Activated CD4-positive, alpha-beta T cell treated with anti-CD3 and anti-CD28 coated beads for 36 hours (primary cell): ENCODE measurements around the gene BCAP31. TPM values are rescaled to one million over a fixed set of nuclear protein-coding genes. Genes with fewer than 3 reads are reported as not detected.
A peak's percentile ranks its signal among the peaks of the same experiment; 100 is the strongest.

Experiments used
- ATAC-seq: fragments of 200-7000 bp; cut with Tn5 transposase; one replicate; pipeline ENCODE4 v1.10.0; 2021; ENCODE audit warnings: mild to moderate bottlenecking, moderate library complexity
- CTCF ChIA-PET: fragments of 350-600 bp; sonication (Branson Sonifier 250); formaldehyde crosslinking; loops from one replicate; lab custom pipeline; 2021; ENCODE audit warnings: antibody characterized with exemption; lab: Charles Lee
- POLR2A ChIA-PET: fragments of 350-600 bp; sonication (Branson Sonifier 250); formaldehyde crosslinking; loops from one replicate; lab custom pipeline; 2021; ENCODE audit warnings: antibody characterized with exemption, inconsistent platforms; lab: Charles Lee
- DNase-seq: peaks from one replicate; pipeline ENCODE4 v3.0.0-alpha.2; 2020
- H3K27ac Mint-ChIP-seq: one replicate; pipeline ENCODE4 v1.8.0; 2021; ENCODE audit warnings: mixed read lengths
- H3K27me3 Mint-ChIP-seq: one replicate; pipeline ENCODE4 v1.8.0; 2021; ENCODE audit warnings: mixed read lengths
- H3K36me3 Mint-ChIP-seq: one replicate; pipeline ENCODE4 v1.8.0; 2021; ENCODE audit warnings: low read depth, mixed read lengths
- H3K4me1 Mint-ChIP-seq: one replicate; pipeline ENCODE4 v1.8.0; 2021; ENCODE audit warnings: mixed read lengths
- H3K4me3 Mint-ChIP-seq: one replicate; pipeline ENCODE4 v1.8.0; 2021; ENCODE audit warnings: mild to moderate bottlenecking, moderate library complexity, mixed read lengths
- H3K9me3 Mint-ChIP-seq: one replicate; pipeline ENCODE4 v1.8.0; 2021; ENCODE audit warnings: low read depth, mixed read lengths
- intact Hi-C, 2 experiments: fragments of 100-400 bp; cut with DNase I in 1 of 2; cut with micrococcal nuclease in 1 of 2; formaldehyde crosslinking; loops; one replicate each; pipeline versions ENCODE4 v1.14.2 to v1.15.1; 2022 to 2024; cut with DNase I, micrococcal nuclease
- total RNA-seq, 2 experiments: library from RNA; stranded (reverse); gene quantifications; one replicate each; pipeline ENCODE4 v1.2.3, GENCODE V29; 2021

Gene BCAP31
- total RNA-seq, 2 experiments from 2014 or later, result 78.0 to 106 TPM

DNA sequence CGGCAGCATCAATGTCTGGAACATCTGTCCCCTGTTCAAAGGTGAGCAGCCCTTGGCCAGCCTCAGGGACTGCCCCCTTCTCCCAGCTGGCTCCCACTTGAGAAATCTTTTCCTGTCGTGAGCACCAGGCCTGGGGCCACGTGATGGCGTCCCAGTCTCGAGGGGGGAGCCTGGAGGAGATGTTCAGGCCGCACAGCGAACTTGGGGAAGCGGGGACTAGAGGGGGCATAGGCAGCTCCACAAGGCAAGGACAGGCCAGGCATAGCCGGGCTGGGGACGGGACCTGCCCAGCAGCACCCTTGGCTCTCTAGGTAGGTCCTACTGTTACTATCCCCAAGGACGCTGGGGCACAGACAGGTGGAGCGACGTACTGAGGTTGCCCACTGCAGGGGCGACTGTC lies 33.7 kb downstream of the BCAP31 start:
- DNase-seq (no peak), ATAC-seq (no peak)
- Mint-ChIP-seq H3K4me1 (no peaks in the 10 kb centered on the region), H3K36me3 (no peaks in the 10 kb centered on the region), H3K9me3 (no peaks in the 10 kb centered on the region), H3K4me3 (no peak overlapping the region), H3K27ac (no peak overlapping the region), H3K27me3 (peaks cover 6% of the 10 kb centered on the region)
- POLR2A ChIA-PET, result no interaction called here
- intact Hi-C loops, result no loop called here
- CTCF ChIA-PET, result no interaction called here

DNA sequence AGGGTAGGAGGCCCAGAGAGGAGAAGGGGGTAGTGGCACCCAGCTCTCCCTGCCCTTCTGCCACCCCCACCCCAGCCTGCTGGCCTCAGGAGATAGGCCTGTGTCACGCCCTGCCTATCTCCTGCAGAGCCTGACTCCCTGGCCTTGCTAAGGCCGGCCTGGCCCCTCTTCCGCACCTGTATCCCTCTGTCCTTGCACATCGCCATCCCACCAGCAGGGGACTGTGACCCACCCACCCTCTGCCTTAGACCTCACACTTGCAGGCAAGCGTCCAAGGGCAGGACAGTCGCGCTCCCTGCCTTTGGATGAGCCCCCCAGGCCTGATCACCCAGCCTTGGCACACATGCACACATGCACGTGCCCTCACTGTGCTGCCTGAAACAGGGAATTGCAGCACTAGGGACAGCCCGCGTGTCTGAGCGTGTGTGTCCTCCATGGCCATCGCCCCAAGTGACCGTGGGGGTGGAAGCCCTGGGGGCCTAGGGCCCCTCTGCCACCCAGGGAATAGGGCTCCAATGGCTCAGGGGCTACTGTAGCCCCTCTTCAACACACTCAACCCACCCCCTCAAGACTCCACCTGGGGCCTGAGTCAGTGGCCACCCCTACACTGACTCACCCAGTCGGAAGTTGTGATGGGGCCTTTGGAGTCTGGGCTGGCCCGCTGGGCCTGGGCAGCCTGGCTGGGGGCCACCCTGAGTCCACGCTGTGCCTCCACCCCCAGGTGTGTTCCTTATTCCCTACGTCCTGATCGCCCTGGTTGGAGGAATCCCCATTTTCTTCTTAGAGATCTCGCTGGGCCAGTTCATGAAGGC lies 34.3 kb downstream of the BCAP31 start:
- intact Hi-C loops, result no loop called here
- peaks cover 6% of the 10 kb centered on the region for H3K27me3 Mint-ChIP-seq
- no peaks in the 10 kb centered on the region for H3K9me3 Mint-ChIP-seq
- POLR2A ChIA-PET, result no interaction called here
- DNase-seq (no peak), ATAC-seq (no peak)
- H3K27ac Mint-ChIP-seq, result no peak overlapping the region
- CTCF ChIA-PET, result no interaction called here
- no peaks in the 10 kb centered on the region for H3K4me1 Mint-ChIP-seq
- H3K36me3 Mint-ChIP-seq, result no peaks in the 10 kb centered on the region
- no peak overlapping the region for H3K4me3 Mint-ChIP-seq

DNA sequence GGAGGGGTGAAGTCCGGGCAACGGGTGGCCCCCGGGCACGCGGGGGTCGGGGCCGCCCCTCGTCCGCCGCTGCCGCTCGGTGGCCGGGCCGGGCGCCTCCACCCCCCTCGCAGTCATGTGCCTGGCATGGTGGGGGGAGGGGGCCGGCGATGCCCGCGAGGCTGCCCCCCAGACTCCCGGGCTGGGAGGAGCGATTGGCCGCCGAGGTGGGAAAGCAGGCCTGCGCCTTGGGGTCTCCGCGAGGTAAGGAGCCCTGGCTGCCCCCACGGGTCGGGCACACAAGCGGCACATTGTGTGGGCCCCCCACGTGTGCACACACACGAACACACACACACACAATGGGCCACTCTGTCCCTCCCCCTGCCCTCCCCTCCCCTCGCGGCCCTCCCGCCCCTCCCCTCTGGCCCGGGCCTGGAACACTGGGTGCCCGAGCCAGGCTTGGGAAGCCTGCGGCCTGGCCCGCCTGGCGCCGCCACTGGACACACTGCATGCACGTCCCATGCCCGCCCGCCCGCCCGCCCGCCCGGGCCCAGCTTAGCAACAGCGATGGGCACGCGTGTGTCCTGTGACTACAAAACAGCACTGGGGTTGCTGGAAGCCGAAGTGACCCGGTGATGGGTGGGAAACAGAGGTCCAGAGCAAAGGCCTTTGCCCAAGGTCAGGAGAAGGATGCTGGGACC lies 35.1 kb downstream of the BCAP31 start:
- Mint-ChIP-seq H3K27me3 (peaks cover 6% of the 10 kb centered on the region), H3K27ac (no peak overlapping the region), H3K9me3 (no peaks in the 10 kb centered on the region), H3K4me1 (no peaks in the 10 kb centered on the region), H3K4me3 (no peak overlapping the region), H3K36me3 (no peaks in the 10 kb centered on the region)
- ChIA-PET CTCF (no interaction called here), POLR2A (no interaction called here)
- DNase-seq, result no peak
- intact Hi-C loops, result no loop called here
- no peak for ATAC-seq

DNA sequence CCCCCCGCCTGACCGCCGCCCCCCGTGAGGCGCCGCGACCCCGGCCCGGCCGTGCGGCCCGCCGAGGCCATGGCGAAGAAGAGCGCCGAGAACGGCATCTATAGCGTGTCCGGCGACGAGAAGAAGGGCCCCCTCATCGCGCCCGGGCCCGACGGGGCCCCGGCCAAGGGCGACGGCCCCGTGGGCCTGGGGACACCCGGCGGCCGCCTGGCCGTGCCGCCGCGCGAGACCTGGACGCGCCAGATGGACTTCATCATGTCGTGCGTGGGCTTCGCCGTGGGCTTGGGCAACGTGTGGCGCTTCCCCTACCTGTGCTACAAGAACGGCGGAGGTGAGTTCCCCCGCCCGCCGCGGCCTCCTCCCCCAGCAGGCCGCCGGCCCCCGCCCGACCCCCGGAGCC lies 35.7 kb downstream of the BCAP31 start:
- H3K4me1 Mint-ChIP-seq, result no peaks in the 10 kb centered on the region
- no peak overlapping the region for H3K27ac Mint-ChIP-seq
- no peak for ATAC-seq
- no peaks in the 10 kb centered on the region for H3K9me3 Mint-ChIP-seq
- H3K36me3 Mint-ChIP-seq, result no peaks in the 10 kb centered on the region
- ChIA-PET CTCF (interaction anchor here (1.4 kb wide), 1 partner anchor 20 kb away, joined by 3 read pairs; no protein-coding TSS in a partner anchor), POLR2A (no interaction called here)
- DNase-seq, result no peak
- H3K27me3 Mint-ChIP-seq, result peaks cover 6% of the 10 kb centered on the region
- no peak overlapping the region for H3K4me3 Mint-ChIP-seq
- intact Hi-C loops, result no loop called here

DNA sequence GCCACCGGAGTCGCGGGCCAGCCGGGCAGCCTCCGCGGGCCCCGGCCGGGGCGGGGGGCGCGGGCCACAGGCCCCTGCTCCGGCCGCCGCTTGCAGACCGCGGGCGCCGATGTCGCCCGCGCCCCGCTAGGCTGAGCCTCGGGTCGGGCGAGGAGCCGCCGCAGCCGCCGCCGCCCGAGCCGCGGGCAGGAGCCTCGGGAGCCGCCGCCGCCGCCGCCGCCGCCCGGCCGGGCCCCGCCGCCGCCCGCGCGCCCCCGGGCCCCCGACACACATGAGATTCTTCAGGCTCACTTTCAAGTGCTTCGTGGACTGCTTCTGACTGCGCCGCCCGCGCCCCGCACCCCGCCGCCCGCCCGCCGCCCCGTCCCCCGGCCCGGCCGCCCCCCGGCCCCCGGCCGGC lies 36.1 kb downstream of the BCAP31 start:
- intact Hi-C loops, result no loop called here
- no peaks in the 10 kb centered on the region for H3K4me1 Mint-ChIP-seq
- H3K27me3 Mint-ChIP-seq, result peaks cover 6% of the 10 kb centered on the region
- no peaks in the 10 kb centered on the region for H3K36me3 Mint-ChIP-seq
- H3K4me3 Mint-ChIP-seq, result no peak overlapping the region
- POLR2A ChIA-PET, result no interaction called here
- H3K27ac Mint-ChIP-seq, result no peak overlapping the region
- CTCF ChIA-PET, result interaction anchor here (1.4 kb wide), 2 partner anchors 20 to 182 kb away, joined by 3 read pairs; no protein-coding TSS in a partner anchor
- peak; percentile 21 for ATAC-seq
- DNase-seq, result no peak
- H3K9me3 Mint-ChIP-seq, result no peaks in the 10 kb centered on the region

DNA sequence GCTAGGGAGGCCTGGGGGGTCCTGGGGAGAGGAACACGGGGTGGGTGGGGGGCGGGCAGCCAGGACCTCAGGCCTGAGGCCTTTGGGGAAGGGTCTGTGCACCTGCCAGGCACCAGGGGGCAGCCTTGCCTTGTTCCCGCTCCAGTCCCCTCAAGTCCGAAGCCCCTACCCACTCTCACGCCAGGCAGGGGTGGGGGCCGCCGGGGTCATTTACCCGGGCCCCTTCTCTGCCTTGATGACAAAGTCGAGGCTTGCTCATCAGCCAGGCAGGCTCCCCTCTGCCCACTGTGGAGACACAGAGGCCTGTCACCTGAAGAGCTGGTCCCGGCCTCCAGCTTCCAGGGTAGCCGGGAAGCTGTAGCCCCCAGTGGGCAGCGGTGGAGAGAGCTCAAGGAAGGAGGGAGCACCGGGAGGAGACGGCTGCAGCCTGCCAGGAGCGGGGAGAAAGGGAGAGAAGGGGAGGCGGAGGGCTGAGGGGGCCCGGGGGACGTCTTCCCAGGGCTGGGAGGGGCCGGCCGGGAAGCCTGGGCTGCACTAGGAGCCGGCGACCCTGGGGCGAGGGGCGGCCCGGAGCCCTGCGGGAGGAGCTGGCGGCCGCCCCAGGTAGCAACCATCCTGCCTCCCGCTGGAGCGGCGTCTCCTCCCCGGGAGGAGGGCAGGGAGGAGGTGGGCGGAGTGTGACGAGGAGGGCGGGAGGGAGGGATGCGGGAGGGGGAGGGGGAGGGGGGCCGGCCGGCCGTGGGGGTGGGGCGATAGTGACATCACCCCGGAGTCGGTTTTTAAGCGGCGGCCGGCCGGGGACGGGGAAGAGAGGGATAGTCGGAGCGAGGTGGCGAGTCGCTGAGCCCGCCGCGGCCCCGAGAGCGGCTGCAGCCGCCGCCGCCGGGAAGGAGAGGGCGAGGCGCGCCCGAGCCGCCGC lies 36.8 kb downstream of the BCAP31 start, which contains the start of gene SLC6A8:
Gene SLC6A8 (plus strand): TSS at position 806 of the 919 bp plus-strand sequence. CDS start 649 bp downstream, outside the sequence.
- intact Hi-C loops, result no loop called here
- peaks cover 6% of the 10 kb centered on the region for H3K27me3 Mint-ChIP-seq
- H3K9me3 Mint-ChIP-seq, result no peaks in the 10 kb centered on the region
- no peaks in the 10 kb centered on the region for H3K4me1 Mint-ChIP-seq
- no peaks in the 10 kb centered on the region for H3K36me3 Mint-ChIP-seq
- peak within 1 kb of the TSS; percentile 68 for H3K4me3 Mint-ChIP-seq
- H3K27ac Mint-ChIP-seq, result no peak within 1 kb of the TSS
- ChIA-PET CTCF (interaction anchor here (1.4 kb wide), 2 partner anchors 19 to 182 kb away, joined by 3 read pairs; no protein-coding TSS in a partner anchor), POLR2A (no interaction called here)
- DNase-seq (peak; percentile 61), ATAC-seq (peak; percentile 58)

DNA sequence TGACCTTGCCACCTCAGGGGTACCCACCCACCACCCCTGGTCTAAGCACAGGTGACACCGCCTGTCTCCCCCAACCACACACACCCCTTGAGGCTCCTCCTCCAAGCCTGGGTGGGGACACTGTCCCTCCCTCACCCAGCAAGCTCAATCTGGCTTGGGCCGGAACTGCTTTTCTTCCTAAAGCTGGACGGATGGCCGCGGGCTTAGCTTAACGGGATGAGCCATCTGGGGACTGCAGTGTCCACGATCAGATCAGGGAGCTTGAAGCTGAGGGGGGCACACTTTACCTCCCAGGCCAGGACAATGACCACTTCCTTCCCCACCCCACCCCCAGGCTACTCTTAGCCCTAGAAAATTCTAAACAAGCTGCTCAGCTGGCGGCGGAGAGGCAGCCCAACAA lies 37.5 kb downstream of the BCAP31 start:
- intact Hi-C loops, result no loop called here
- no peak overlapping the region for H3K4me3 Mint-ChIP-seq
- no peaks in the 10 kb centered on the region for H3K36me3 Mint-ChIP-seq
- ChIA-PET CTCF (interaction anchor here (1.4 kb wide), 1 partner anchor 181 kb away, joined by 3 read pairs; no protein-coding TSS in a partner anchor), POLR2A (no interaction called here)
- DNase-seq (no peak), ATAC-seq (no peak)
- H3K4me1 Mint-ChIP-seq, result no peaks in the 10 kb centered on the region
- peaks cover 6% of the 10 kb centered on the region for H3K27me3 Mint-ChIP-seq
- no peak overlapping the region for H3K27ac Mint-ChIP-seq
- no peaks in the 10 kb centered on the region for H3K9me3 Mint-ChIP-seq

DNA sequence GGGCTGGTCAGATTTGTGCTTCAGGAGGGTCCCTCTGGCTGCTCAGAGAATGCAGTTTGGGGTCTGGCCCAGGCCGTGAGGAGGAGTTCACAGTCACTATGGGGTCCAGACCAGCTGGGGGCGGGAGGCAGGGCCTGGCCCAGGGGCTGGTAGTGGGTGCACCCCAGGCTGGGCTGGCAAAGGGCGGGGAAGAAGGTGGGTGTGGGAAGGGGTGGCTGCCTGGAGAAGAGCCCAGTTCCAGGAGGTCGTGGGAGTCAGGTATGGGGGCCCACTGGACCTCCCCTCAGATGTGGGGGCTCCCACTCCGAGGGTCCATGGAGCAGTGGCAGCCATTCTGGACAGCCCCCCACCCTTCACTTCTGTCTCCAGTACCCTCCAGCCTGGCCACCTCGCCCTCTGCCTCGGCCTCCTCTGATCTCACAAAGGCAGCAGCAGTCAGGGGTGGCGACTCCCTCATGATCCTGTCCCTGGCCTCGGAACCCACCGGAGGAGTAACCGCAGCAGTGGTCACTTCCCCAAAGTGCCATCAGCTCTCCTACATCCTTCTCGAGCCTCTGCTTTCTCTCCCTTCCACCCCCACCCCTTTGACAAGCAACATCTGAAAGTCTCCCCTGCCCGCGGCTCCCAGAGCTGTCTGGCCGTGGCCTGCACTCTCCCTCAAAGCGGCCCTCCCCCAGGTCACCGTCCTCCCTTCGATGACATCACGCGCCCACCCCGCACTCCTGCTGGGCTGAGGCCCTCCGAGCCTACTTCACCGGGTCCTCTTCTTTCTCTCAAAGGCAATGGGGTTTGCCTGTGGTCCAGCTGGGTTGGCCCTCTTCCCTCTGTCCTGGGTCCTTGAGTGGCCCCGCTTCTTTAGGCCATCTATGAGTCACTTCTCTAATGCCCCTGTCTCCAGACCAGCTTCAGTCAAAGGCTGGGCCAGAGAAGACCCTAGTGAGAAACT lies 38.2 kb downstream of the BCAP31 start:
- Mint-ChIP-seq H3K36me3 (no peaks in the 10 kb centered on the region), H3K4me1 (no peaks in the 10 kb centered on the region), H3K27me3 (peaks cover 6% of the 10 kb centered on the region), H3K9me3 (no peaks in the 10 kb centered on the region), H3K4me3 (no peak overlapping the region), H3K27ac (no peak overlapping the region)
- DNase-seq (no peak), ATAC-seq (no peak)
- intact Hi-C loops, result no loop called here
- POLR2A ChIA-PET, result no interaction called here
- CTCF ChIA-PET, result interaction anchor here (3.1 kb wide), 1 partner anchor 18 kb away, joined by 12 read pairs; no protein-coding TSS in a partner anchor

DNA sequence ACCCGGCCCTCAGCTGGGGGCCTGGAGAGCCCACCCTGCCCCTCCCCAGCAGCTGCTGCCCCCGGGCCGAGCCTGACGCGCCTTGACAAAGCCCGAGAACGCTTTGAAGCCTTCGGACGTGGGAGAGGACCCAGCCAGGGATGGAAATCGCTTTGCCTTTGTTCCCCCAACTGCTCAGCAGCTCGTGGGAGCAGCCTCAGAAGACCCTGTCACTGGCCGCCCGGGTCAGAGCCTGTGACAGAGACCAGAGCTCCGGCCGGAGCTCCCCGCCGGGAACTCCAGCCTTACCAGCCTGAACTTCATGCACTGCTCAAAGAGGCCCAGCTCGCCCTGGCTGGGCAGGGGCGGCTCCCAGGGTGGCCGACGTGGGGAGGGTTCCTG lies 39.0 kb downstream of the BCAP31 start:
- intact Hi-C loops, result no loop called here
- ATAC-seq (no peak), DNase-seq (no peak)
- Mint-ChIP-seq H3K27ac (no peak overlapping the region), H3K27me3 (peaks cover 6% of the 10 kb centered on the region), H3K4me1 (no peaks in the 10 kb centered on the region), H3K36me3 (no peaks in the 10 kb centered on the region), H3K4me3 (no peak overlapping the region), H3K9me3 (no peaks in the 10 kb centered on the region)
- POLR2A ChIA-PET, result no interaction called here
- CTCF ChIA-PET, result interaction anchor here (1.4 to 3.1 kb wide), 3 partner anchors 17 to 146 kb away, joined by 4 to 12 read pairs (median 7); no protein-coding TSS in a partner anchor

DNA sequence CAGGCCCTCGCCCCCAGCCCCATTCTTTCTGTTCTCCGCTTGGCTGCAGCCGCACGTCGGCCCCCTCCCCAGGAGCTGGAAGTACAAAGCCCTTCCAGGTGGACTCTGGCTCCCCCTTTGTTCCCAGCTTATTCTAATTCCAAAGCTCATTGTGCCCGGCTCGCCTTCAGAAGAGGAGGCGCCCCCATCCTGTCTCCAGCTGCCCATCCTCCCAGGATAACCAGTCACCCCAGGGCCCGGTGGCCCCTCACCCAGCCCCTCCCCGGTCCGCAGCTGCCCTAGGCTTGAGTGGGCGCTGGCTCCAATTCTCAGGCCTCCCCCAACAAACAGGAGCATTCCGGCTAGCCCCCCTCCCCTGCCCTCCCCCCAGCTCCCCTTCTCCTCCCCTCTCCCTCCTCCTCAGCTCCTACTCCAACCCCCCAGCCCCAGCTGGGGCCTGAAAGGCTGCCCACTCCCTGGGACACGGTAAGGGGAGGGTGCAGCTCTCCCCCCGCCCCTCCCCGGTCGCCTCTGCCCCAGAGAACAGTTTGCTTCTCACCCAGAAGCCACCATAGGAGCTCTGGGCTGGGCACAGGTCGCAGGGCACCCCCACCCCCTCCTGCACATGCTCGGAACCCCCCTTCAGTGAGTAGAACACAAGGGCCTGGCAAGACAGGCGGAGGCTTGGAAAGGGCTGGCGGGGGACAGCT lies 39.6 kb downstream of the BCAP31 start:
- H3K4me1 Mint-ChIP-seq, result no peaks in the 10 kb centered on the region

More for the DNA sequence above, 39.6 kb downstream of the BCAP31 start:
- Mint-ChIP-seq H3K36me3 (no peaks in the 10 kb centered on the region), H3K27ac (no peak overlapping the region), H3K4me3 (no peak overlapping the region), H3K9me3 (no peaks in the 10 kb centered on the region), H3K27me3 (peaks cover 8% of the 10 kb centered on the region)
- intact Hi-C loops, result no loop called here
- POLR2A ChIA-PET, result no interaction called here
- no peak for ATAC-seq
- no peak for DNase-seq
- CTCF ChIA-PET, result interaction anchor here (1.4 to 3.1 kb wide), 3 partner anchors 17 to 145 kb away, joined by 4 to 12 read pairs (median 7); no protein-coding TSS in a partner anchor
